Measurements from ENCODE around the gene ENOX2.
"Not testable (repeated sequence)": the region's sequence is repeated elsewhere in the genome, so short reads cannot be mapped to it uniquely, and the experiment has no call there.

Gene ENOX2

DNA sequence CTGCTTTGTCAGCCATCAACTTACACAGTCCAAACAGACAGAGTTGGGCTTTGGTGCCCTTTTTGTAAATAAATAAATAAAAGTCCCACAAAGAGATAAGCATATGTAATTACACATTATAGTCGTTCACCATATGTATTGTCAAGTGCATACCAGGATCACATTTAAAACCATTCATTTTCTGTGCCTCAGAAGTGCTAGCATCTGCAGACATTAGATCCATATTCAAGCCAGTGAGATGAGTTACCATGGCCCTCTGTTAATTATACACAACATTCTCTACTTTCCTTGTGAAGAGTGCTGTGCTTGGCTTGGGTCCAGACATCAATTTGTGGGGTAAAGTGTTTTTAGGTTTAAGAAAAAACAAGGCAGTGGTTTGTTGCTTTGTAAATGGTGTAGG is 76.8 kb downstream of the ENOX2 start:
- Mint-ChIP-seq H3K9me3 (no peaks in the 10 kb centered on the region), H3K4me3 (no peak overlapping the region), H3K27ac (no peak overlapping the region), H3K36me3 (ENCODE audit: low read depth) (no peaks in the 10 kb centered on the region), H3K27me3 (ENCODE audit: low read depth) (no peaks in the 10 kb centered on the region), H3K4me1 (ENCODE audit: low read depth) (no peaks in the 10 kb centered on the region)

DNA sequence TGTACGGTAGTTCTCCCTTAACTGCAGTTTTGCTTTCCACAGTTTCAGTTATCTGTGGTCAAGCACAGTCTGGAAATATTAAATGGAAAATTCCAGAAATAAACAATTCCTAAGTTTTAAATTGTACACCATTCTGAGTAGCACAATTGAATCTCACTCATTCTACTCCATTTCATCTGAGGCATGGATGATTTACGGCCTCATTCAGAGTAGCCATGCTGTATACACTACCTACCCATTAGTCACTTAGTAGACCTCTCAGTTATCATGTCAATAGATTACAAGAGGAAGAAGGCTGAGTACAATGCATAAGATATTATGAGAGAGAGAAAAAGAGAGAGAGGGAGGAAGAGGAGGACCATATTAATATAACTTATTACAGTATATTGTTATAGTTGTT is 77.5 kb downstream of the ENOX2 start:
- Mint-ChIP-seq H3K27me3 (ENCODE audit: low read depth) (no peaks in the 10 kb centered on the region), H3K9me3 (no peaks in the 10 kb centered on the region), H3K4me3 (no peak overlapping the region), H3K4me1 (ENCODE audit: low read depth) (peaks cover under 1% of the 10 kb centered on the region), H3K36me3 (ENCODE audit: low read depth) (no peaks in the 10 kb centered on the region), H3K27ac (no peak overlapping the region)

DNA sequence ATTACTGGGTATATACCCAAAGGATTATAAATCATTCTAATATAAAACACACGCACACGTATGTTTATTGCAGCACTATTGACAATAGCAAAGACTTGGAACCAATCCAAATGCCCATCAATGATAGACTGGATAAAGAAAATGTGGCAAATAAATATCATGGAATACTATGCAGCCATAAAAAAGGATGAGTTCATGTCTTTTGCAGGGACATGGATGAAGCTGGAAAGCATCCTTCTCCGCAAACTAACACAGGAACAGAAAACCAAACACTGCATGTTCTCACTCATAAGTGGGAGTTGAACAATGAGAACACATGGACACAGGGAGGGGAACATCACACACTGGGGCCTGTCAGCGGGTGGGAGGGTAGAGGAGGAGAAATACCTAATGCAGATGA is 83.6 kb downstream of the ENOX2 start:
- not testable (repeated sequence) for H3K36me3 Mint-ChIP-seq (ENCODE audit: low read depth); H3K4me3 Mint-ChIP-seq; H3K4me1 Mint-ChIP-seq (ENCODE audit: low read depth); H3K27ac Mint-ChIP-seq; H3K27me3 Mint-ChIP-seq (ENCODE audit: low read depth); H3K9me3 Mint-ChIP-seq

DNA sequence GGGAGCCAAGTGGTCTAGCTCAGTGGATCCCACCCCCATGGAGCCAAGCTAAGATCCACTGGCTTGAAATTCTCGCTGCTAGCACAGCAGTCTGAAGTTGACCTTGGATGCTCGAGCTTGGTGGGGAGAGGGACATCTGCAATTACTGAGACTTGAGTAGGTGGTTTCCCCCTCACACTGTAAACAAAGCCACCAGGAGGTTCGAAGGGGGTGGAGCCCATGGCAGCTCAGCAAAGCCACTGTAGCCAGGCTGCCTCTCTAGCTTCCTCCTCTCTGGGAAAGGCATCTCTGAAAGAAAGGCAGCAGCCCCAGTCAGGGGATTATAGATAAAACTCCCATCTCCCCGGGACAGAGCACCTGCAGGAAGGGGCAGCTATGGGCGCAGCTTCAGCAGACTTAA is 89.1 kb downstream of the ENOX2 start:
- H3K27me3 Mint-ChIP-seq (ENCODE audit: low read depth); H3K4me3 Mint-ChIP-seq; H3K36me3 Mint-ChIP-seq (ENCODE audit: low read depth); H3K4me1 Mint-ChIP-seq (ENCODE audit: low read depth); H3K27ac Mint-ChIP-seq: not testable (repeated sequence)
- H3K9me3 Mint-ChIP-seq: peaks cover 15% of the 10 kb centered on the region

DNA sequence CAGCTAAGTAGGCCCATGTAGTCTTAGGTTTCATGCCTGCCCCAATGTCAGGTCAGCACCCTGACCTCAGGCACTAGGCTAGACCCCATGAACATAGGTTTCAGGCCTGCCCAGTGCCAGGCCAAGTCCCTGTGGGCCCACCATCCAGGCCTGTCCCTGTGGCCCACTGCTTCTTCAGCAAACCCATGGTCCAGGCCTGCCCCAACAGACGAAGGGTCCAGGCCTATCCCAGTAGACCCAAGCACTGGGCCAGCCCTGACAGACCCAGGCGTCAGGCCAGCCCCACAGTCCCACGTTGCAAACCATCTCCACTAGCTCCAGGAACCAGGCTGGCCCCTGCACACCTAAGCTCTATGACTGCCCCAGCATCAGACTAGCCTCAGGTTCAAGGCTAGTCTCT is 92.4 kb downstream of the ENOX2 start:
- no peaks in the 10 kb centered on the region for H3K4me1 Mint-ChIP-seq (ENCODE audit: low read depth)
- H3K27me3 Mint-ChIP-seq (ENCODE audit: low read depth): no peaks in the 10 kb centered on the region
- peaks cover 9% of the 10 kb centered on the region for H3K9me3 Mint-ChIP-seq
- H3K36me3 Mint-ChIP-seq (ENCODE audit: low read depth): peaks cover 3% of the 10 kb centered on the region
- H3K4me3 Mint-ChIP-seq: no peak overlapping the region
- H3K27ac Mint-ChIP-seq: no peak overlapping the region

DNA sequence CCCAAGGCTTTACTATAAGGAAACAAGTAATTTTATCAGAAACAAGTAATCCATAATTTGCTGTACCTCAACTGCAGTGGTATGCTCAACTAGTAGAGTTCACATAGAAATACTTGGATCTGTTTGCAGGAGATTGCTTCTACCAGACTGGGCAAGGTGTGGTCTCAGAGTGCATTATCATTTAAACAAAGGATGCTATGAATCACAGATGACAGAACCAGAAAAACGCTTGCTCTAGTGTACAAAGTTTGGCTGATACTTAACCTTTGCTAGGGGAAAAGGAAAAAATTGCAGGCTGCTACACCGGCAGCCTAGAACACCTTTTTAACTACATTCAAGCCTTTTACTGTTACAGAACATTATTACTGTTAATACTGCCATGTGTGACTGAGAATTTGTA is 97.1 kb downstream of the ENOX2 start:
- no peaks in the 10 kb centered on the region for H3K4me1 Mint-ChIP-seq (ENCODE audit: low read depth)
- H3K27me3 Mint-ChIP-seq (ENCODE audit: low read depth): no peaks in the 10 kb centered on the region
- no peaks in the 10 kb centered on the region for H3K9me3 Mint-ChIP-seq
- H3K36me3 Mint-ChIP-seq (ENCODE audit: low read depth): no peaks in the 10 kb centered on the region
- no peak overlapping the region for H3K27ac Mint-ChIP-seq
- H3K4me3 Mint-ChIP-seq: no peak overlapping the region

DNA sequence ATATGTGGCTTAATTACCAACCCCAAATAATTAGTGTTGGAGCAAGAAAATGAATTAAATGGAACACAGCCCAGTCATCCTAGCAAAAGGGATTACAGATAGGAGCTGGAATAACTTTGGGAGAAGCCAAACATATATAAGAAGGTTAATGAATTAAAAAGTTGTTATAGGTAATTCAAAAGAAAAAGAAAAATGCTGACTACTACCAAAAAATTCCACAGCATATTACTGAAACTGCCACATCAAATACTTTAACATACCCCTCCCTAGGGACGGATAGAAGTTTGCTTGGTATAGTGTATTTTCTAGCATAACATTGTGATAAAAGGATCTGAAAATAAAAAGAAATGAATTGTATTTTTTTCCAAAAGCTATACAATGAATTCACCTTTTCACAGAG is 99.5 kb downstream of the ENOX2 start:
- no peaks in the 10 kb centered on the region for H3K4me1 Mint-ChIP-seq (ENCODE audit: low read depth)
- H3K9me3 Mint-ChIP-seq: no peaks in the 10 kb centered on the region
- no peak overlapping the region for H3K4me3 Mint-ChIP-seq
- H3K27ac Mint-ChIP-seq: no peak overlapping the region
- H3K27me3 Mint-ChIP-seq (ENCODE audit: low read depth): no peaks in the 10 kb centered on the region
- no peaks in the 10 kb centered on the region for H3K36me3 Mint-ChIP-seq (ENCODE audit: low read depth)

DNA sequence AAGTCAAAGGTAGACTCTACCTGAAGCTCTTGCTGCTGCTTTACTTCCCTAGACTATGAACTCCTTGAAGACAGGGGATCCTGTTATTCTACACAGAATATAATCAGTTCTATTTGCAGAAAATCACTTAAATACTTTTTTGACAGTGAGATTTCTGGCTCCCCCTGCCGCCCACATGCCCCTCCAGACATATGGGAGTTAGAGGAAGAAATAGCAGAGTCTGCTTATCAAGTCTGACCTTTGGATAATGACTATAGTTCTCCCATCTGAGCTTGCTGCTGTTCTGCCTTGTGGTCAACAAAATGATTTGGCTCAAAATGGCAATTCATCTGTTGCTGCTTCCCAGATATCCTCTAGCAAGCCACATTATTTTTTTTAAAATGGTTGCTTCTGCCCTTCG is 101.1 kb downstream of the ENOX2 start:
- no peaks in the 10 kb centered on the region for H3K4me1 Mint-ChIP-seq (ENCODE audit: low read depth)
- no peaks in the 10 kb centered on the region for H3K27me3 Mint-ChIP-seq (ENCODE audit: low read depth)
- no peak overlapping the region for H3K27ac Mint-ChIP-seq
- H3K4me3 Mint-ChIP-seq: no peak overlapping the region
- H3K36me3 Mint-ChIP-seq (ENCODE audit: low read depth): no peaks in the 10 kb centered on the region
- no peaks in the 10 kb centered on the region for H3K9me3 Mint-ChIP-seq

DNA sequence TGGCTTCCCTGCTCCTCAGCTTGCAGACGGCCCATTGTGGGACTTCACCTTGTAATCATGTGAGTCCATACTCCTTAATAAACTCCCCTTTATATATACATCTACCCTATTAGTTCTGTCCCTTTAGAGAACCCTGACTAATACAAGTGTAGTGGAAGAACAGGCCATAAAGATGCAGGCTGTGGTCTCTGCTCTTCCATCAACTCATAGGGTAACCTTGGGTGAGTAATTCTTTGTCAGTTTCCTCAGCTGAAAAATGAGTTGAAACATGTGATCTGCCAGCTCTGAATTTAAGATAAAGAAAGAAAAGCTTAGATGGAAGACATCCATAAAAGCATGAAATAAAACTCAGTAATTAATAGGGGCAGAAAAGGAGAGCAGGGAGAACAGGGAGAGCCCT is 103.6 kb downstream of the ENOX2 start:
- no peaks in the 10 kb centered on the region for H3K36me3 Mint-ChIP-seq (ENCODE audit: low read depth)
- H3K27ac Mint-ChIP-seq: no peak overlapping the region
- H3K4me1 Mint-ChIP-seq (ENCODE audit: low read depth): no peaks in the 10 kb centered on the region
- H3K4me3 Mint-ChIP-seq: no peak overlapping the region
- H3K9me3 Mint-ChIP-seq: no peaks in the 10 kb centered on the region
- no peaks in the 10 kb centered on the region for H3K27me3 Mint-ChIP-seq (ENCODE audit: low read depth)

DNA sequence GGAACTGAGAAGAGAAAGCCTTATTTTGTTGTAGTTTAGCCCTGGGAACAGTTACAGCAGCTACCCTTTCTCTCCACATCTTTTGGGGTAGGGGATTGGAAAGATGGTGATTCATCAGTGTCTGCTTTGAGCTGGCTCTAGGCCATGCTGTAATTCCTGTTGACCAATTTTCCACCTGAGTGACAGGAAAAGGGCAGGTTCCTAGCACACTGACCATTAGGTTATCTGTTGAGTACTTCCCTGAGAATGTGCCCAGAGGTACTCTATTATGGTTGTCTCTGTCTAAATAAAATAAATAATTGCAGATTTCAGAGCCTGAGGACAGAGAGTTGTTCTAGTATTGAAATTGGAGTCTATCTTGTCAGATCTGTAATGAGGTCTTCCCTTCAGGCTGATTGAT is 109.0 kb downstream of the ENOX2 start:
- H3K27ac Mint-ChIP-seq: no peak overlapping the region
- H3K27me3 Mint-ChIP-seq (ENCODE audit: low read depth): no peaks in the 10 kb centered on the region

DNA sequence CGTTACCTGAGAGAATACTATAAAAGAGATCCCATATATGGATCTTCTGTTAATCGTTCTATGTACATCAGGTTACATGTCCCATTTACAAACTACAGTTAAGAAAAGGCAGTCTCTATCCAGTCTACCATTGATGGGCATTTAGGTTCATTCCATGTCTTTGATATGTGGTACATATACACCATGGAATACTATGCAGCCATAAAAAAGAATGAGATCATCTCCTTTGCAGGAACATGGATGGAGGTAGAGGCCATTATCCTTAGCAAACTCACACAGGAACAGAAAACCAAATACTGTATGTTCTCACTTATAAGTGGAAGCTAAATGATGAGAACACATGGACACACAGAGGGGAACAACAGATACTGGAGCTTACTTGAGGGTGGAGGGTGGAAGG is 111.1 kb downstream of the ENOX2 start:
- H3K4me3 Mint-ChIP-seq; H3K9me3 Mint-ChIP-seq; H3K27ac Mint-ChIP-seq; H3K27me3 Mint-ChIP-seq (ENCODE audit: low read depth); H3K4me1 Mint-ChIP-seq (ENCODE audit: low read depth); H3K36me3 Mint-ChIP-seq (ENCODE audit: low read depth): not testable (repeated sequence)

More for the DNA sequence above, 109.0 kb downstream of the ENOX2 start:
- H3K36me3 Mint-ChIP-seq (ENCODE audit: low read depth): no peaks in the 10 kb centered on the region
- no peaks in the 10 kb centered on the region for H3K9me3 Mint-ChIP-seq
- H3K4me1 Mint-ChIP-seq (ENCODE audit: low read depth): no peaks in the 10 kb centered on the region
- H3K4me3 Mint-ChIP-seq: no peak overlapping the region

DNA sequence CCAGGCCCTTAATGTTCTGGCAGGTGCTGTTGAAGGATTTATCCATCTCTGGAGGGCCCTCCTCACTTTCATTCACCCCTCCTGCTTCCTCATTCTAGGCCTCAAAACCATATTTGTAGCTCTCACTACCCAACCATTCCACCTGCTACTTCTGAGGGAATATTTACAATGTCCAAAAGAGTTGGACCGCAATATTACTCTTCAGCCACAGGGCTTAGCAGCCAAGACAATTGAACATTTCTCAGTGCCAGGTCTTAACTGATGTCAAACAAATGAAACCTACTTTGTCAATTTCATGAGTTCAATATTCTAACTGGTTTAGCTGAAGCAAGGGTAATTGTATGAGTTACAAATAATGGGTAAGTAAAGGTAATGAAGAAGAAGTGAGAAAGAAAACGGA is 113.2 kb downstream of the ENOX2 start:
- no peaks in the 10 kb centered on the region for H3K9me3 Mint-ChIP-seq
- H3K27ac Mint-ChIP-seq: no peak overlapping the region
- no peaks in the 10 kb centered on the region for H3K4me1 Mint-ChIP-seq (ENCODE audit: low read depth)
- H3K36me3 Mint-ChIP-seq (ENCODE audit: low read depth): no peaks in the 10 kb centered on the region
- H3K4me3 Mint-ChIP-seq: no peak overlapping the region
- H3K27me3 Mint-ChIP-seq (ENCODE audit: low read depth): no peaks in the 10 kb centered on the region

DNA sequence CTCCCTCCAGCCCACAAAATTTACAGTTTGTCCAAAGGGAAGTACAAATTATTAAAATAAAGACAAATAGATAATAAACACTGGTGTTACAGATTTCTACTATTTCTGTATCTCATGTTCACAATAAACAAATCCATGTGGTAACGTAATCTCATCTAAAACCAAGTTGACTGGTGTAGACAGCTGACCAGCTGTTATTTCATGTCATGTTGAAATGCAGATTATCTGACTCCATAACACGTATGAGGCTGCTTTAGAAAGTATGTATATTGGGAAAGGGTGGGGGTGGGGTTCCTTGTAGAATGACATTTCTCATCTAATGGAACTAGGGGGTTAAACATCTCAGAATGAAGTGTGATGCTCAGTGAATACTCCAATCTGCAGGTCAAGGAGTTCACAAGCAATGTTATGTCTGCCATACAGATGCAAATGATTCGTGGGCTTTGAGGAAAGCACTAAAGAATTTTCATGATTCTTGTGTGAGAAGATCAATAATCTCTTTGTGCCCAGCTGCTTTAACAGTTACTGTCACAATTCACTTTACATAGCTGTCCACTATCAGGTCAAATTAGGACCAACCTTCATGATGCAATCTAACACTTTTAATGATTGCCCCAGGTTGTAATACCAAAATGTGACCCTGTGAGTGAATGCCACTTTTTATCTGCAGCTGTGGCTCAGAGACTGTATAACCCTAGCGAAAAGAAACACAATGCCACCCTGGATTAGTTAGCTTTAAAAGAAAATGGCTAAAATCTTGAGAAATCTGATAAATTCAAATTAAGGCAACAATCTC is 114.0 kb downstream of the ENOX2 start:
- no peak overlapping the region for H3K27ac Mint-ChIP-seq
- no peak overlapping the region for H3K4me3 Mint-ChIP-seq
- no peaks in the 10 kb centered on the region for H3K27me3 Mint-ChIP-seq (ENCODE audit: low read depth)
- no peaks in the 10 kb centered on the region for H3K36me3 Mint-ChIP-seq (ENCODE audit: low read depth)
- no peaks in the 10 kb centered on the region for H3K9me3 Mint-ChIP-seq
- H3K4me1 Mint-ChIP-seq (ENCODE audit: low read depth): no peaks in the 10 kb centered on the region

DNA sequence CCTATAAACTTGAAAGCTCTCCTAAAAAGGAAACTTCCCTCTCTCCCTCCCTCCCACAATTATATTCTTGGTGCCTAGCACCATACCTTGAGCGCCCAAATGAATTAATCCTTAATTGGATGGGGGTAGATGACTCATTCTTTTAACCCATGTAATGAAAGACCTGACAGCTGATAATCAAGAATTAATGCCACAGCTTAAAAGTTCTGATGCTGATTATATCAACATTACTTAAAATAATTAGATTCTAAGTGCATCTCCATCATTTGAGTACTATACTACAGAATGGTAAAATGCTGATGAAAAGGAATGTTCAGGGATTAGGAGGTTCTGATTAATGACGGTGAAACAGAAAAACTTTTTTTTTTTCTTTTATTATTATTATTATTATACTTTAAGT is 117.0 kb downstream of the ENOX2 start:
- H3K4me3 Mint-ChIP-seq: no peak overlapping the region
- H3K4me1 Mint-ChIP-seq (ENCODE audit: low read depth): no peaks in the 10 kb centered on the region
- H3K27ac Mint-ChIP-seq: no peak overlapping the region
- H3K9me3 Mint-ChIP-seq: no peaks in the 10 kb centered on the region
- H3K27me3 Mint-ChIP-seq (ENCODE audit: low read depth): no peaks in the 10 kb centered on the region
- no peaks in the 10 kb centered on the region for H3K36me3 Mint-ChIP-seq (ENCODE audit: low read depth)

DNA sequence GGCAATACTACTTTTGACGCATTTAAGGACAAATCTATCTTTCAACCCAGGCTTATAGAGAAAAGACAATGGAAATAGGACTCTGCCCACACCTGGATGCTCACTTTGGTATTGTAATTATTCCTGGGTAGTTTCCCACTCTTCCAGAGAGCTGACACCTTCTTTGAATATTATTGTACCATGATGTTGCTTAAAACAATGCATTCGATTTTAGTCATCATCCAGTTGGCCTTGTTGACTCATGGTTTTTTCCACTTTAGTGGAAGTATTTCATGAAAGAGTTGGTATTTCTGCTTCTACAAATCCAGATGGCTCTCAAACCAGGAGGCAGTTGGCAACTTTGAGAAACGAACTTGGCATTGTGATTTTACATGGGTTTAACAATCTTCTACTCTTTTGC is 124.2 kb downstream of the ENOX2 start:
- Mint-ChIP-seq H3K27ac (no peak overlapping the region), H3K4me1 (ENCODE audit: low read depth) (no peaks in the 10 kb centered on the region), H3K9me3 (no peaks in the 10 kb centered on the region), H3K4me3 (no peak overlapping the region), H3K36me3 (ENCODE audit: low read depth) (no peaks in the 10 kb centered on the region), H3K27me3 (ENCODE audit: low read depth) (no peaks in the 10 kb centered on the region)

DNA sequence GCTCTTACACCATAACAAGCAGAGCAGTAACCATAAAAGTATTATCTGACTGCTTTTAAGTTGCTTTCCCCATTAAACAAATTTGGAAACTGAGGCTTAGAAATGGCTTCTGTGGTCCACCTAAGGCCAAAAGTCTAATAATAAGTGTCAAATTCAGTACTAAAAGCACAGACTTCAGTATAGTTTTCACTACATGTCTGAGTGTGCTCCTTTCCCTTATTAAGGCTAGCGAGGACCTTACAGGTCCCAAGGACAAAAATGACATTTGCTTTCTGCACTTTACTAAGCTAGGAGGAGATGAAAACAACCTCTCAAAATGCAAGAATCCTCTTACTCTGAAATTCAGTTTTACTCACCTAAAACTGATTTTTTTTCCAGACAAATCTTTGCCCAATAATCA is 127.2 kb downstream of the ENOX2 start:
- Mint-ChIP-seq H3K4me1 (ENCODE audit: low read depth) (no peaks in the 10 kb centered on the region), H3K4me3 (no peak overlapping the region), H3K36me3 (ENCODE audit: low read depth) (no peaks in the 10 kb centered on the region), H3K27me3 (ENCODE audit: low read depth) (no peaks in the 10 kb centered on the region), H3K9me3 (no peaks in the 10 kb centered on the region), H3K27ac (no peak overlapping the region)

All from T-helper 1 cell treated with Interleukin-12 subunit alpha and Interleukin-12 subunit beta and Interleukin-4 antibody, amounts not matched to agents 30 μg/mL and 1 μg/mL, for 36 hours (primary cell).